ENCODE data around the gene ABLIM1. TPM values are rescaled to one million over a fixed set of nuclear protein-coding genes. Genes with fewer than 3 reads are reported as not detected.

Gene ABLIM1
- total RNA-seq, 1 donor from 2014 or later, result 39.8 TPM

- no peak for TF ChIP-seq CTCF (IDR thresholded peaks at IDR 0.05)
- no peak for TF ChIP-seq EZH2phosphoT487 (IDR thresholded peaks at IDR 0.05)
- TF ChIP-seq EZH2 (IDR thresholded peaks at IDR 0.05), result no peak
- no peak overlapping the region for H3K4me3 Mint-ChIP-seq
- H3K27me3 Mint-ChIP-seq (ENCODE audit: insufficient read depth, low read depth), result peaks cover 4% of the 10 kb centered on the region
These were observed 137.6 kb downstream of the ABLIM1 start for GRCh38 chr10:114520453-114520852.

DNA sequence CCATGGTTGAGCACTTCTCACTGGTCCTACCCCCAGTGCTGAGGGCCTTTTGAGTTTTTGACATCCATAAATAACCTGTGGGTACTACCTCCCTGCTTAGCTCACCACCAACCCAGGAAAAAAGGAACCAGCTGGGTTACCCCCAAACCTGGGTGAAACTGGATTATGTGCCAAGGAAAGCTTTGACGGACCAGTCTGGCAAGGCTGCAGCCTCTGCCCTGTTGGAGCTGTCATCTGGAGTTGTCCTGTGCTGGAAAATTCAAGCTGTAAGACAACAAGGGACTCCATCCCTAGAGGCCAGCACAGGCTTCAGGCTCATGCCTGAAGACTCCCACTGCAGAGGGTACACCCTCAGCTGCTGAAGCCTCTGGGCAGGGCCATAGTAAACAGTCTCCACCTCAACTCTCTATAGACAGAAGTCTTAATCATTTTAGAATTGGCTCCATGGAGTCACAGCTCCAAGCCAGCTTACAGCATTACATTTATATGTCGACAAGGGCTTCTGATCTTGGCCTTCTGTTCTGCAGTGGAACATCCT lies 138.2 kb downstream of the ABLIM1 start:
- Histone ChIP-seq H2AFZ (replicated peaks) (no peak overlapping the region), H4K20me1 (ENCODE audit: low read depth) (peaks cover 14% of the 10 kb centered on the region), H3K27me3 (no peaks in the 10 kb centered on the region), H3K79me2 (ENCODE audit: low read depth) (peaks cover 96% of the 10 kb centered on the region), H3K9ac (no peak overlapping the region), H3K36me3 (no peaks in the 10 kb centered on the region), H3K4me2 (no peak overlapping the region), H3F3A (ENCODE audit: low read depth) (peaks cover 17% of the 10 kb centered on the region), H3K9me3 (ENCODE audit: low read depth) (no peaks in the 10 kb centered on the region), H3K27ac (no peak overlapping the region), H3K4me1 (peaks cover 80% of the 10 kb centered on the region), H3K4me3 (no peak overlapping the region)
- Mint-ChIP-seq H3K36me3 (peaks cover 2% of the 10 kb centered on the region), H3K4me1 (peaks cover 79% of the 10 kb centered on the region), H3K4me3 (no peak overlapping the region), H3K27me3 (ENCODE audit: insufficient read depth, low read depth) (peaks cover 4% of the 10 kb centered on the region), H3K27ac (no peak overlapping the region), H3K9me3 (no peaks in the 10 kb centered on the region)
- no peak for DNase-seq (ENCODE audit: low spot score)
- TF ChIP-seq EZH2phosphoT487 (IDR thresholded peaks at IDR 0.05) (no peak), CTCF (IDR thresholded peaks at IDR 0.05) (no peak), EZH2 (IDR thresholded peaks at IDR 0.05) (no peak)

More at GRCh38 chr10:114520453-114520852, 137.6 kb downstream of the ABLIM1 start:
- Histone ChIP-seq H3K27ac (no peak overlapping the region), H3K9ac (no peak overlapping the region), H3K27me3 (no peaks in the 10 kb centered on the region), H2AFZ (replicated peaks) (no peak overlapping the region), H4K20me1 (ENCODE audit: low read depth) (peaks cover 10% of the 10 kb centered on the region), H3F3A (ENCODE audit: low read depth) (peaks cover 19% of the 10 kb centered on the region), H3K36me3 (no peaks in the 10 kb centered on the region), H3K9me3 (ENCODE audit: low read depth) (no peaks in the 10 kb centered on the region), H3K79me2 (ENCODE audit: low read depth) (peaks cover 96% of the 10 kb centered on the region), H3K4me2 (no peak overlapping the region), H3K4me3 (no peak overlapping the region), H3K4me1 (peaks cover 80% of the 10 kb centered on the region)
- peaks cover 77% of the 10 kb centered on the region for H3K4me1 Mint-ChIP-seq
- no peaks in the 10 kb centered on the region for H3K9me3 Mint-ChIP-seq
- DNase-seq (ENCODE audit: low spot score), result no peak
- peaks cover 2% of the 10 kb centered on the region for H3K36me3 Mint-ChIP-seq
- no peak overlapping the region for H3K27ac Mint-ChIP-seq

- Mint-ChIP-seq H3K4me3 (no peak overlapping the region), H3K36me3 (peaks cover 2% of the 10 kb centered on the region), H3K27me3 (ENCODE audit: insufficient read depth, low read depth) (peaks cover 4% of the 10 kb centered on the region), H3K27ac (peak overlapping the region; percentile 57), H3K4me1 (peaks cover 77% of the 10 kb centered on the region), H3K9me3 (no peaks in the 10 kb centered on the region)
- Histone ChIP-seq H3K9ac (no peak overlapping the region), H3K4me2 (peak overlapping the region; percentile 20), H3K36me3 (no peaks in the 10 kb centered on the region), H3K4me3 (no peak overlapping the region), H3K27me3 (no peaks in the 10 kb centered on the region), H3F3A (ENCODE audit: low read depth) (peaks cover 17% of the 10 kb centered on the region), H3K4me1 (peaks cover 76% of the 10 kb centered on the region), H3K9me3 (ENCODE audit: low read depth) (no peaks in the 10 kb centered on the region), H3K79me2 (ENCODE audit: low read depth) (peaks cover 96% of the 10 kb centered on the region), H3K27ac (no peak overlapping the region), H4K20me1 (ENCODE audit: low read depth) (peaks cover 14% of the 10 kb centered on the region), H2AFZ (replicated peaks) (no peak overlapping the region)
- DNase-seq (ENCODE audit: low spot score), result no peak
- TF ChIP-seq CTCF (IDR thresholded peaks at IDR 0.05) (no peak), EZH2phosphoT487 (IDR thresholded peaks at IDR 0.05) (no peak), EZH2 (IDR thresholded peaks at IDR 0.05) (no peak)
These were observed 138.8 kb downstream of the ABLIM1 start for GRCh38 chr10:114519306-114519669.

Data from neural progenitor cell (in vitro differentiated cells).